Loucy (cell line): Measurements from ENCODE around the gene BRCC3.

Experiments used
- EZH2phosphoT487 ChIP-seq: fragments of 200-600 bp; IDR thresholded peaks from 2 replicates; pipeline ENCODE4 v1.6.1; 2018; ENCODE audit warnings: antibody characterized with exemption, mild to moderate bottlenecking, moderate library complexity, borderline replicate concordance
- TF ChIP-seq, protein P1 (sequence below): fragments of 200-600 bp; sonication (generic); conservative IDR thresholded peaks from 2 replicates; pipeline ENCODE4 v1.5.1; 2014; ENCODE audit warnings: mild to moderate bottlenecking, antibody characterized with exemption, low read length

DNA sequence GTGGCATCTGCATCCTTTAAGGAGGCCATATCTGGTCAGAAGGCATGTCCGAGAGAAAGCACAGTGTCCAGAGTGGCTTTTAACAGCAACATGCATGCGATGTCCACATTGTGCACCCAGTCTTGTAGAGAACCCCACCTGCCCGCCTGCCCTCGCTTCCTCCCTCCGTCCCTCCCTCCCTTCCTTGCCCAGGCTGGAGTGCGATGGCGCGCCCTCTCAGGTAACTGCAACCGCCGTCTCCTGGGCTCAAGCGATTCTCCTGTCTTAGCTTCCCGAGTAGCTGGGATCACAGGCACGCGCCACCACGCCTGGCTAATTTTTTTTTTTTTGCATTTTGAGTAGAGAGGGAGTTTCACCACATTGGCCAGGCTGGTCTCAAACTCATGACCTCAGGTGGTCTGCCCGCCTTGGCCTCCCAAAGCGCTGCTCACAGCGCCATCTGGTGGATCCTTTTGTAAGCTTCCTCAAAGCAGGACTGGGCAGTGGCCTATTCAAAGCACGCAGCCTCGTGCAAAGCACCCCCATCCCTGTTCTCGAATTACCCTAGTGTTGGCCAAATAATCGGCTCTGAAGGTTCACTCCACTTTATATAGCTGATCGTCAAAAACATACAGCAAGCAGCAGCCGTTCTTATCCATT lies 15.0 kb downstream of the BRCC3 start:
- TF ChIP-seq, protein P1, sequence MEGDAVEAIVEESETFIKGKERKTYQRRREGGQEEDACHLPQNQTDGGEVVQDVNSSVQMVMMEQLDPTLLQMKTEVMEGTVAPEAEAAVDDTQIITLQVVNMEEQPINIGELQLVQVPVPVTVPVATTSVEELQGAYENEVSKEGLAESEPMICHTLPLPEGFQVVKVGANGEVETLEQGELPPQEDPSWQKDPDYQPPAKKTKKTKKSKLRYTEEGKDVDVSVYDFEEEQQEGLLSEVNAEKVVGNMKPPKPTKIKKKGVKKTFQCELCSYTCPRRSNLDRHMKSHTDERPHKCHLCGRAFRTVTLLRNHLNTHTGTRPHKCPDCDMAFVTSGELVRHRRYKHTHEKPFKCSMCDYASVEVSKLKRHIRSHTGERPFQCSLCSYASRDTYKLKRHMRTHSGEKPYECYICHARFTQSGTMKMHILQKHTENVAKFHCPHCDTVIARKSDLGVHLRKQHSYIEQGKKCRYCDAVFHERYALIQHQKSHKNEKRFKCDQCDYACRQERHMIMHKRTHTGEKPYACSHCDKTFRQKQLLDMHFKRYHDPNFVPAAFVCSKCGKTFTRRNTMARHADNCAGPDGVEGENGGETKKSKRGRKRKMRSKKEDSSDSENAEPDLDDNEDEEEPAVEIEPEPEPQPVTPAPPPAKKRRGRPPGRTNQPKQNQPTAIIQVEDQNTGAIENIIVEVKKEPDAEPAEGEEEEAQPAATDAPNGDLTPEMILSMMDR: peak; percentile 62
- TF ChIP-seq EZH2phosphoT487: no peak
